Stimulated activated CD8-positive, alpha-beta memory T cell treated with anti-CD3 and anti-CD28 coated beads, Interleukin-12 subunit alpha, Interleukin-12 subunit beta, amount 100 ng/mL, for 1 hour (primary cell): ENCODE results near the gene PTCRA.
"Not testable (repeated sequence)": the region's sequence is repeated elsewhere in the genome, so short reads cannot be mapped to it uniquely, and the experiment has no call there.

Experiments
- DNase-seq: peaks from one replicate; pipeline ENCODE4 v3.0.0-alpha.2; 2020; ENCODE audit warnings: low read depth

The PTCRA gene

GRCh38 chr6:42940493-42941045, 24.7 kb downstream of the PTCRA start:
- DNase-seq: no peak

- DNase-seq: not testable (repeated sequence)
Observed at GRCh38 chr6:42941356-42941755, 25.5 kb downstream of the PTCRA start.

- no peak for DNase-seq
Observed at GRCh38 chr6:42942444-42942843, 26.6 kb downstream of the PTCRA start.

GRCh38 chr6:42947950-42948349, 32.1 kb downstream of the PTCRA start:
- DNase-seq: no peak

GRCh38 chr6:42952389-42952788, 36.5 kb downstream of the PTCRA start:
- no peak for DNase-seq

- not testable (repeated sequence) for DNase-seq
Observed at GRCh38 chr6:42954405-42954804, 38.6 kb downstream of the PTCRA start.

- no peak for DNase-seq
Observed at GRCh38 chr6:42958125-42958524, 42.3 kb downstream of the PTCRA start.

GRCh38 chr6:42959917-42960242, 44.0 kb downstream of the PTCRA start:
- DNase-seq: no peak

- no peak for DNase-seq
Observed at GRCh38 chr6:42960243-42961019, 44.6 kb downstream of the PTCRA start, which contains the start of gene GNMT. Gene GNMT, plus strand, starts transcription at chr6:42960754. Its CDS starts 14 bp downstream, at chr6:42960768.

GRCh38 chr6:42961020-42961470, 45.2 kb downstream of the PTCRA start:
- no peak for DNase-seq

GRCh38 chr6:42962096-42962495, 46.2 kb downstream of the PTCRA start:
- no peak for DNase-seq

- DNase-seq: no peak
Observed at GRCh38 chr6:42962502-42963178, 46.8 kb downstream of the PTCRA start.

GRCh38 chr6:42963179-42963854, 47.5 kb downstream of the PTCRA start:
- no peak for DNase-seq

- DNase-seq: no peak
Observed at GRCh38 chr6:42963855-42964605, 48.2 kb downstream of the PTCRA start.

GRCh38 chr6:42966571-42966970, 50.7 kb downstream of the PTCRA start:
- DNase-seq: no peak

- DNase-seq: no peak
Observed at GRCh38 chr6:42967228-42967627, 51.4 kb downstream of the PTCRA start.

GRCh38 chr6:42968126-42968701, 52.4 kb downstream of the PTCRA start:
- no peak for DNase-seq

- DNase-seq: no peak
Observed at GRCh38 chr6:42968783-42969182, 52.9 kb downstream of the PTCRA start.

GRCh38 chr6:42969431-42969830, 53.6 kb downstream of the PTCRA start:
- no peak for DNase-seq

- DNase-seq: no peak
Observed at GRCh38 chr6:42969934-42970333, 54.1 kb downstream of the PTCRA start.

GRCh38 chr6:42970871-42971612, 55.2 kb downstream of the PTCRA start:
- no peak for DNase-seq
